Cerebellar nuclear complex (tissue), 1 donor: Measurements from ENCODE around the gene CCDC90B.
A peak's percentile ranks its signal among the peaks of the same experiment; 100 is the strongest.
"Not testable (repeated sequence)": the region's sequence is repeated elsewhere in the genome, so short reads cannot be mapped to it uniquely, and the experiment has no call there.

Experiments used
- DNase-seq, 2 experiments: peaks; one replicate each; lab custom pipeline; 2025; lab: John Stamatoyannopoulos, UW

Gene CCDC90B

DNA sequence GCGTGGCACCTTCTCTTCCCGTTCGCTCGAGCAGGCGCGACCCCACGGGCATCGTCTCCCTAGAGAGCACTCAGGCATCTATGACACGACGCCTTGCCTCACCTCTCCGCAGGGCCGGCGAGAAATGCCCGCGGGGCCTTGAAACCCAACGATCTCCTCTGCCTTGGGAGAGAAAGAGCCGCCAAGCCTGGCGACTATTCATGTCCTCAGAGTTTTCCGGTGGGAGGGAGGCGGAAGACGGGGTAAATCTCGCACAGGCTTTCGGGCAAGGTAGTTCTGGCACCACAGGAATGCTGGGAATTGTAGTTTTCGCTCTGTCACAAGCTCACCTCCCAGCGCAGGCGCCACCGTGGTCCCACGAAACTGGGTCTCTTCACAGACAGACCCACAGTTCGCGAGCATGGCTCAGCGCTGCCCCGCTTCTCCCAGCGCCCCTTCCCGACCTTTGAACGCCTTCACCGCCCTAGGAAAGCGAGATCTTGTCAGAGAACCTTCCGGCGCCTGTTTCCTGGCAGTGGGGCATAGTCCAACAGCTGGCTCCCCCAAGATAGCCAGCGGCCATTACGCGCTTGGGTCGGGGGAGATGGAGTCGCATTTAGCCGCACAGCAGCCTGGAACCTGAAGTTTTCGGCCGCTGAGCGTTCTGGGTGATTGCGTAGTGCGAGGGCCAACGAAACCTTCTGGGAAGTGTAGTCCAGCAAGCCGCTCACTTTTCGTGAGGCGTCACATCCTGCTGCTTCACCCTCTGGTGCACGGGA lies at the start of gene CCDC90B:
TSS of gene CCDC90B (minus strand) at position 597 of the 758 bp plus-strand sequence. CDS start at position 202, 395 bp downstream.
- DNase-seq: peak; percentile 81 to 91

DNA sequence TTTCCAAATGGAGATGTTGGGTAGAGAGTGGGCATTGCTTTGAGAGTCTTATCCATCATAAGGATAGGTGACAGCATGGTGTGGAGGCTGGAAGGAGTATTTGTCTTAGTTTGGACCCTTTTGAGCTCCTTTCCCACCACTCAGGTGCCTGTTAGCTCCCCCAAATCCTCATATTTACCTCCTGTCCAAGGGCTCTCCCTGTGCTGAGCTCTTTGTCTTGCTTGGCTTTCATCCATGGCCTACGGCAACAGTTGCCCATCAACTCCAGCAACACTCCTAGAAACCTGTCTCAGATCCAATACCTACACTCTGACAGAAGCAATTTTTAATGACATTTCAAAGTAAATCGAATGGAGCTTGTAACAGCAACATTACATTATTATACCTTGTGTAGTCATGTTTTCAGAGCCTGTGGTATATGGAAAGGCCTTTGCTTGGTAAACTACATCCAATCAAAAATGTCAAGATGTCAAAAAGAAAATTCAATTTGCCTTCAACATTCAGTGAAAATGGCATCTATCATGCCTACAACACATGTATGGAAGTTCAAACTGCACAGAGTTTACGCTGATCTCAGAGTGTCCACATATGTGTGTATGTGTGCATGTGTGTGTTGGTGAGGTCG lies 49.4 kb upstream of the CCDC90B start:
- no peak for DNase-seq

GRCh38 chr11:83330303-83330702 lies 44.1 kb upstream of the CCDC90B start:
- no peak for DNase-seq

GRCh38 chr11:83326326-83326725 lies 40.2 kb upstream of the CCDC90B start:
- DNase-seq: no peak

GRCh38 chr11:83319346-83319745 lies 33.2 kb upstream of the CCDC90B start:
- DNase-seq: no peak

GRCh38 chr11:83318931-83319330 lies 32.8 kb upstream of the CCDC90B start:
- DNase-seq: no peak

- DNase-seq: no peak
Observed at GRCh38 chr11:83317757-83318690, 31.9 kb upstream of the CCDC90B start.

GRCh38 chr11:83316897-83317268 lies 30.7 kb upstream of the CCDC90B start:
- DNase-seq: not testable (repeated sequence)

DNA sequence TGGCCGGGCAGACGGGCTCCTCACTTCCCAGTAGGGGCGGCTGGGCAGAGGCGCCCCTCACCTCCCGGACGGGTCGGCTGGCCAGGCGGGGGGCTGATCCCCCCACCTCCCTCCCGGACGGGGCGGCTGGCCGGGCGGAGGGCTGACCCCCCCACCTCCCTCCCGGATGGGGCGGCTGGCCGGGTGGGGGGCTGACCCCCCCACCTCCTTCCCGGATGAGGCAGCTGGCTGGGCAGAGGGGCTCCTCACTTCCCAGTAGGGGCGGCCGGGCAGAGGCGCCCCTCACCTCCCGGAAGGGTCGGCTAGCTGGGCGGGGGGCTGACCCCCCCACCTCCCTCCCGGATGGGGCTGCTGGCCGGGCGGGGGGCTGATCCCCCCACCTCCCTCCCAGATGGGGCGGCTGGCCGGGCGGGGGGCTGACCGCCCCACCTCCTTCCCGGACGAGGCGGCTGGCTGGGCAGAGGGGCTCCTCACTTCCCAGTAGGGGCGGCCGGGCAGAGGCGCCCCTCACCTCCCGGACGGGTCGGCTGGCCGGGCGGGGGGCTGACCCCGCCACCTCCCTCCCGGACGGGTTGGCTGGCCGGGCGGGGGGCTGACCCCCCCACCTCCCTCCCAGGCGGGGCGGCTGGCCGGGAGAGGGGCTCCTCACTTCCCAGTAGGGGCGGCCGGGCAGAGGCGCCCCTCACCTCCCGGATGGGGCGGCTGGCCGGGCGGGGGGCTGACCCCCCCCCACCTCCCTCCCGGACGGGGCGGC lies 30.2 kb upstream of the CCDC90B start:
- DNase-seq: not testable (repeated sequence)

DNA sequence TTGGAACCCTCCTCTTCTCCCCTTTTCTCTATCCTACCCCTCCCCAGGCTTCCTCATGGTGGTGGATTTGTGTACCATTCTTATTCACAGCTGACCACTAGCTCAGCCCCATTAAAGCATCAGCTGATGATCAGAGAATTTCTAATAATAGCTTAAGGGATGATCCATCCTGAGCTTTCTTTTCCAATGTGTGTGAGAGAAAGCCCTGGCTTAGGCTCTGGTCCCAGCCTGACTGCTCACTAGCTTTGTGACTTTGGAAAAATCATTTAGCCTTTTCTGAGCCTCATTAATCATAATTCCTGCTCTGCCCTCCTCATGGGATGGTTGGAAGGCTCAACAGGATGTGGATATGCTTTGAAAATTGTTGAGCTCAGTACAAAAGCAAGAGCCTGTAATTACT lies 26.3 kb upstream of the CCDC90B start:
- no peak for DNase-seq

- no peak for DNase-seq
Observed at GRCh38 chr11:83311701-83312100, 25.5 kb upstream of the CCDC90B start.

- no peak for DNase-seq
Observed at GRCh38 chr11:83310718-83311117, 24.6 kb upstream of the CCDC90B start.

- DNase-seq: not testable (repeated sequence)
Observed at GRCh38 chr11:83308536-83308935, 22.4 kb upstream of the CCDC90B start.

DNA sequence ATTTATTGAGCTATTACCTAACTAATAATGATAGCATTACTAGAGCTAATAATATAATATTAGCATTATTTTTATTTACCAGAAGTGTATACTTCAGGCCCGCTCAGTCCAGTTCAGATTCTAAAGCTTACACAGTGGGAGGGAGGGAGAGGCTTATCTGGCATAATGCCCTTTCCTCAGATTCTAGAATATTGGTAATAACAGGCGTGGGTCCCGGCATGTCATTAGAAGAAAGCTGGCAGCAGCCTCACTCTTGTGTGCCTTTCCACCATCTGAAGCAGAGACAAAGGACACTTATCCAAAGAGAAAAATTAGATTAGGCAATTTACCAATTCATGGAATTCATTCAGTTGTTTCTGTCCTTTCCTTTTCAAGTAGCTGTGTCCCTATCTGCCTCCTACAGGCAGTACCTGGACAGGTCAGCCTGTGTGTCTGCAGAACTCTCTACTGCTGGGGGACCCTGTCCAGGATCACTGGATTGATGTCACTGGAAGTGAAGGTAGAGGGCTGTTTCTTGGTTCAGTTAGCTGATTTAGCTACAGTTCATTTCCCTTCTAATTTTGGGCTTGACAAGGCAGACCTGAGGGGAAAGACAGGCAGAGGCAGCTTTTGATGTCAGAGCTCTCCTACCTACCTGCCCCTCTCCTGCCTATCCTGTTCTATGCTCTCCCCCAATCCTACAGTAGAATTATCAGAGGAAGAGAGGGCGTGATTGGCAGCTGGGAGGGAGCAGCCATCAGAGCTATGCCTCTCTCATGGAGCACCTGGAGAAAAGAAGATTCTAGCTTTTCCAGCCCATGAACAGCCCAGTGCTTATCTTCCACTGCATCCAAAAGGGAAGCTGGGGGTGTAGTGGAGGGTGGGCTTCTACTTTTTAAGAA lies 20.3 kb upstream of the CCDC90B start:
- DNase-seq: no peak

DNA sequence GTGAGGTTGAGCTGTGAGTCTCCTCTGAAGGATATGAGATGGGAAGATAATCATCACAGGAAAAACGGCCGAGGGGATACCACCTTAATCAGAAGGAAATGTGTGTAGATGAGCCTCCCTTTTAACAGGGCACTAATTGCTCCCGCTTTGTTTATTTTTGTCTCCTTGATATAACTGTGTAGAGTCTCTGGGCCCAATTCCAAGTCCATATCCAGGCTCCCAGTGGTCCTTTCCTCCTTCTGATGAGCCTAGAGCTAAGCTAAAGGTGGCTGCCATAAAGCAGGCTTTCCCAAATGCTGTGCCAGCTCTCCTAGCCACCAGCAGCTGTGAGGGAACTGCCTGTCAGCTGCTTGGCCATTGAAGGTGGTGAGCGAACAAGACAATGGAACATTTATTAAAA lies 17.1 kb upstream of the CCDC90B start:
- DNase-seq: no peak

GRCh38 chr11:83302151-83302550 lies 16.0 kb upstream of the CCDC90B start:
- DNase-seq: no peak

DNA sequence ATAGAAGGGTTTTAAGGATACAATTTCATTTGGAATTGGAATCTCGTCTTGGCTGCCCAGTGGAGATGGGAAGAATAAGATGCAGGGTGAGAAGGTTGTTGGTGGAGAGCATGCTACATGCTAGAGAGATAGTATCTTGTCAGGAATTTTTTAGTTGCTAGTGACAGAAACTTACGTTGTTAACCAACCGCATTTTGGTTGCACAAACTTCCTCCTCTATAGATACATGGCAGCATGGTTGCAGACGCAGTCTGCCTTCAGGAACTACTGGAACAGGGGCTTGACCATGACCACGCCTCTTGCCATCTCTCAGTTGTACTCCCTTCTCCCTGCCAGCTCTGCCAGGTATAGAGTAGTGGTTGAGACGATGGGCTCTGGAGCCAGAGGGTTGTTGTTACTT lies 13.5 kb upstream of the CCDC90B start:
- DNase-seq: no peak

DNA sequence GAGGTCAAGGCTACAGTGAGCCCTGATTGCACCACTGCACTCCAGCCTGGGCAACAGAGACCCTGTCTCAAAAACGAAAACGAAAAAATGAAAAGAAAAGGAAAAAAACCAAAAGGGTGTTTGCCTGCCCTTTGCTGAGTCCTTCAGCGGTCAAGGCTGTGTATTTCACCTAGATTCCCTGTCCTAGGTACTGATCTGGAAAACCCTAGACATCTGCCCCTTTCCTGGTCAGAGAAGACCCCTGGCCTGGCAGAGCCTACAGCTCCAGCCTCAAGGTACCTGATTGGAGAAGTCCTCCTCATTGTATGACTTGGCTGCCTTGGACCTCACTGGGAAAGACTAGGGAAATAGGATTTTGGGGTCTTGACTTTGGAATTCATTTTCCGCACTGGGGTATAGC lies 8.0 kb upstream of the CCDC90B start:
- DNase-seq: no peak

DNA sequence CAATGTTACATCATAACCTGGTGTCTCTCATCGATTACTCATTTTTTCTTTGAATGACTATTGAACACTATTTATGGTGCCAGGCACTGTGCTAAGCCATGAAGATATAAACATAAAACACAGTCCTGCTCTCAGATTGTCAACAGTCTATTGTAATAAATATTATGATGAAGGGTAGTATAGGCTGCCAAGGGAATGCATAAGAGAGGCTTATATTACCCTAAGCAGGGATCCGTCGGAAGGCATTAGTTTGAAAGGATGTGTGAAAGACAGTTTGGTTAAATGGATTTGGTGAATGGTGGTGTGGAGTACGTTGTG lies 7.2 kb upstream of the CCDC90B start:
- no peak for DNase-seq

DNA sequence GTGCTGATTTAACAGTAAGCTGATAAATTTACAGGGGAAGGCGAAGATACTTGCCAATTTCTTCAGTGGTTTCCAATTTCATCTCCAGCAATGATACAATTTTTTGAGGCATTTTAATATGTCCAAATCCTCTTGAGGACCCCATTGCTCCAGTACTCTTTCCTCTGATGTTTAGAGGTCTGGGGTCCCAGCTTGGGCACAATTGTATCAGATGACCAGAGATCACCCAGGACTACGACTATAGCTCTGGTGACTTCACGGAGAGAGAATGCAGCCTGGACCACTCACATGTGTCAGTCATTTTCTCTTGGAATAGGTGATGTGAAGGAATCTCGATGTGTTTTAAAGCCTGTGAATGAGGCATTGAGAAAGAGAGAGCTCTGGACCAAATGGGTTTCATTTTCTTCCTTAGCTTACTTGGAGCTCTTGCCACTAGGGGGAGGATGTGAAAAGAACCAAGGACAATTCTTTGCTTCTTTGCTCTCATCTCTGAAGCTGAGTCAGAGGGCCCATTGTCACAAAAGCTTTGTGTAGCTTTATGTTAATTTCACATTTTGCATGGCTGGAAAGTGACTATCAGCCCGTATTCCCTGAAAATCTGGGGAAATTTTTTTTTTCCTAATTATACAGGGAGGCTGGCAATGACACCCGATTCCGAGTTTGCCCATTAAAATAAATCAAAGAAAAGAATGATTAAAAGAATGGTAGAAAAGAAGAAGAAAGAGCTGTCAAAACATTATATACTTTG lies 6.7 kb upstream of the CCDC90B start:
- DNase-seq: no peak
